Stomach smooth muscle (tissue), 2 donors: ENCODE results near the gene POLE.

ENCODE experiments used
- H3K27ac ChIP-seq: one replicate; pipeline ENCODE4 v1.7.0; 2013; ENCODE audit warnings: mild to moderate bottlenecking, low read length, inconsistent platforms
- H3K27me3 ChIP-seq, 2 donors: one replicate each; pipeline ENCODE4 v1.7.0; 2013; ENCODE audit warnings: low read length in 2 of 2; ENCODE audit not compliant: insufficient read depth in 2 of 2, control insufficient read depth in 1 of 2
- H3K36me3 ChIP-seq, 2 donors: one replicate each; pipeline ENCODE4 v1.7.0; 2013; ENCODE audit warnings: low read length in 2 of 2; ENCODE audit not compliant: control insufficient read depth in 2 of 2, insufficient read depth in 2 of 2
- H3K4me1 ChIP-seq: one replicate; pipeline ENCODE4 v1.7.0; 2013; ENCODE audit warnings: low read length; ENCODE audit not compliant: control insufficient read depth, insufficient read depth
- H3K4me3 ChIP-seq, 2 donors: one replicate each; pipeline ENCODE4 v1.7.0; 2013; ENCODE audit warnings: low read length in 2 of 2
- H3K9ac ChIP-seq, 2 donors: one replicate each; pipeline ENCODE4 v1.7.0; 2013; ENCODE audit warnings: low read length in 2 of 2, mild to moderate bottlenecking in 1 of 2
- H3K9me3 ChIP-seq, 2 donors: one replicate each; pipeline ENCODE4 v1.7.0; 2013; ENCODE audit warnings: low read length in 2 of 2; ENCODE audit not compliant: control insufficient read depth in 2 of 2
- donor health status: healthy.
- donor health status: Pancreatic carcinoma.

The POLE gene

GRCh38 chr12:132592282-132592970, 94.7 kb downstream of the POLE start:
- Histone ChIP-seq H3K27ac (no peak overlapping the region), H3K36me3 (no peaks in the 10 kb centered on the region), H3K4me1 (peaks cover 15% of the 10 kb centered on the region), H3K4me3 (no peak overlapping the region), H3K9me3 (no peaks in the 10 kb centered on the region), H3K9ac (no peak overlapping the region), H3K27me3 (no peaks in the 10 kb centered on the region)

GRCh38 chr12:132591107-132591935, 95.8 kb downstream of the POLE start:
- no peaks in the 10 kb centered on the region for H3K36me3 ChIP-seq
- no peak overlapping the region for H3K27ac ChIP-seq
- H3K9ac ChIP-seq = no peak overlapping the region
- H3K4me3 ChIP-seq = no peak overlapping the region
- peaks cover 12% of the 10 kb centered on the region for H3K4me1 ChIP-seq
- no peaks in the 10 kb centered on the region for H3K9me3 ChIP-seq
- no peaks in the 10 kb centered on the region for H3K27me3 ChIP-seq

- H3K27me3 ChIP-seq = no peaks in the 10 kb centered on the region
- H3K9ac ChIP-seq = no peak overlapping the region
- H3K27ac ChIP-seq = no peak overlapping the region
Measured at GRCh38 chr12:132588821-132589669, 98.1 kb downstream of the POLE start.

GRCh38 chr12:132588319-132588718, 98.8 kb downstream of the POLE start:
- H3K27me3 ChIP-seq = no peaks in the 10 kb centered on the region

More at GRCh38 chr12:132588821-132589669, 98.1 kb downstream of the POLE start:
- Histone ChIP-seq H3K9me3 (no peaks in the 10 kb centered on the region), H3K4me1 (peaks cover 9% of the 10 kb centered on the region), H3K36me3 (no peaks in the 10 kb centered on the region), H3K4me3 (no peak overlapping the region)

GRCh38 chr12:132587781-132588180, 99.4 kb downstream of the POLE start:
- Histone ChIP-seq H3K9ac (no peak overlapping the region), H3K4me1 (no peaks in the 10 kb centered on the region), H3K4me3 (no peak overlapping the region), H3K36me3 (no peaks in the 10 kb centered on the region), H3K27ac (no peak overlapping the region), H3K27me3 (no peaks in the 10 kb centered on the region), H3K9me3 (no peaks in the 10 kb centered on the region)

More at GRCh38 chr12:132588319-132588718, 98.8 kb downstream of the POLE start:
- no peak overlapping the region for H3K4me3 ChIP-seq
- H3K9me3 ChIP-seq = no peaks in the 10 kb centered on the region
- no peak overlapping the region for H3K27ac ChIP-seq
- H3K36me3 ChIP-seq = no peaks in the 10 kb centered on the region
- peaks cover 2% of the 10 kb centered on the region for H3K4me1 ChIP-seq
- H3K9ac ChIP-seq = no peak overlapping the region

GRCh38 chr12:132586929-132587328, 100.2 kb downstream of the POLE start:
- Histone ChIP-seq H3K9me3 (no peaks in the 10 kb centered on the region), H3K27ac (no peak overlapping the region), H3K27me3 (no peaks in the 10 kb centered on the region), H3K36me3 (no peaks in the 10 kb centered on the region), H3K4me3 (no peak overlapping the region), H3K9ac (no peak overlapping the region), H3K4me1 (no peaks in the 10 kb centered on the region)

GRCh38 chr12:132585177-132585576, 102.0 kb downstream of the POLE start:
- Histone ChIP-seq H3K27ac (no peak overlapping the region), H3K27me3 (no peaks in the 10 kb centered on the region), H3K9ac (no peak overlapping the region), H3K4me1 (no peaks in the 10 kb centered on the region), H3K36me3 (peaks cover 3 to 4% of the 10 kb centered on the region in 2 donors), H3K9me3 (no peaks in the 10 kb centered on the region), H3K4me3 (no peak overlapping the region)

GRCh38 chr12:132584429-132584828, 102.7 kb downstream of the POLE start:
- Histone ChIP-seq H3K27ac (no peak overlapping the region), H3K9me3 (no peaks in the 10 kb centered on the region)

GRCh38 chr12:132583736-132584135, 103.4 kb downstream of the POLE start:
- no peak overlapping the region for H3K9ac ChIP-seq
- H3K4me3 ChIP-seq = no peak overlapping the region
- no peak overlapping the region for H3K27ac ChIP-seq
- H3K9me3 ChIP-seq = no peaks in the 10 kb centered on the region
- H3K27me3 ChIP-seq = no peaks in the 10 kb centered on the region
- H3K36me3 ChIP-seq = peaks cover 3 to 7% of the 10 kb centered on the region in 2 donors
- H3K4me1 ChIP-seq = peaks cover 3% of the 10 kb centered on the region

More at GRCh38 chr12:132584429-132584828, 102.7 kb downstream of the POLE start:
- peaks cover 3 to 7% of the 10 kb centered on the region in 2 donors for H3K36me3 ChIP-seq
- H3K4me3 ChIP-seq = no peak overlapping the region
- no peaks in the 10 kb centered on the region for H3K4me1 ChIP-seq
- H3K27me3 ChIP-seq = no peaks in the 10 kb centered on the region
- no peak overlapping the region for H3K9ac ChIP-seq

GRCh38 chr12:132583411-132583710, 103.8 kb downstream of the POLE start:
- Histone ChIP-seq H3K9me3 (no peaks in the 10 kb centered on the region), H3K27ac (no peak overlapping the region), H3K9ac (no peak overlapping the region), H3K36me3 (peaks cover 3 to 9% of the 10 kb centered on the region in 2 donors), H3K4me3 (no peak overlapping the region), H3K27me3 (no peaks in the 10 kb centered on the region), H3K4me1 (peaks cover 7% of the 10 kb centered on the region)
